Measurements from ENCODE around the gene DOK5. TPM values are rescaled to one million over a fixed set of nuclear protein-coding genes. Genes with fewer than 3 reads are reported as not detected.

The DOK5 gene
- total RNA-seq, 4 donors from 2014 or later = 0.55 to 48.6 (median 1.3) TPM; not detected in 1

DNA sequence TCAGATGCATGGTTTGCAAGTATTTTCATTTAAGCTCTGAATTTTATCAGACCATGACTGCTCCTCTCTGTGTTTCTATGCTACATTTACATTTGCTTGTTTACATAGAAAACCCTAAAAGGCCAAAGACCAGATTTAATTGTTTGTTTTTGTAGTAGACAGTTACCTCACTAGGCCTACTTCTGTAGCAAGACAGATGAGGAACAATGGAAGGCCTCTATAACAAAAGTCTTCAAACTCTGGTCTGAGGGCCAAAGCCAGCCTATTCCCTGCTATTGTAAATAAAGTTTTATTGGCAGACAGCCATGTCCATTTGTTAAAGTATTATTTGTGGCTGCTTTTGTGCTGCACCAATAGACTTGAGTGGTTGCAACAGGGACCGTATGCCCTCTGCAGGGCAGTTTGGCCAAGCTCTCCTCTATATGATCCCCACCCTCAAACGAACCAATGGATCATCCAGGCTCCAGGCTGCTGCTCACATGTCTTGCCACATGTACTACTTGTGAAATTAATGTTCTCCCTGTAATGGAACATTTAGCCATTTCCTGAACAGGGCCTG is 182.0 kb downstream of the DOK5 start:
- in situ Hi-C loops (cut with MboI; ENCODE audit: low pct_ligation_motif_present in 1 of 4, low pct_unique_long_range_greater_than_20kb in 1 of 4, low sequenced_read_pairs in 3 of 4) = no loop called here
- 56 to 58% methylated on average over 2 of the region's 2 CpGs for WGBS, 2 donors (ENCODE audit: low coverage in 1 of 2)
- no peak for DNase-seq
- Histone ChIP-seq H3K9me3 (no peaks in the 10 kb centered on the region), H3K36me3 (no peaks in the 10 kb centered on the region), H3K27me3 (peaks cover 7% of the 10 kb centered on the region), H3K4me1 (no peaks in the 10 kb centered on the region), H3K27ac (no peak overlapping the region), H3K4me3 (no peak overlapping the region)
- intact Hi-C loops (cut with DNase I; ENCODE audit: low total_unique reads) = no loop called here
- TF ChIP-seq POLR2A (IDR thresholded peaks at IDR 0.05) = no peak
- TF ChIP-seq EP300 (IDR thresholded peaks at IDR 0.05; ENCODE audit: low read depth) = no peak
- no peak for TF ChIP-seq POLR2AphosphoS5 (IDR thresholded peaks at IDR 0.05)
- TF ChIP-seq CTCF (IDR thresholded peaks at IDR 0.05) = no peak

GRCh38 chr20:54658525-54658924 is 183.1 kb downstream of the DOK5 start:
- in situ Hi-C loops (cut with MboI; ENCODE audit: low pct_ligation_motif_present in 1 of 4, low pct_unique_long_range_greater_than_20kb in 1 of 4, low sequenced_read_pairs in 3 of 4) = no loop called here
- Histone ChIP-seq H3K36me3 (no peaks in the 10 kb centered on the region), H3K27ac (no peak overlapping the region), H3K9me3 (no peaks in the 10 kb centered on the region), H3K4me3 (no peak overlapping the region), H3K4me1 (no peaks in the 10 kb centered on the region), H3K27me3 (no peaks in the 10 kb centered on the region)
- DNase-seq = no peak
- TF ChIP-seq POLR2AphosphoS5 (IDR thresholded peaks at IDR 0.05) = no peak
- WGBS, 2 donors (ENCODE audit: low coverage in 1 of 2) = 79 to 84% methylated on average over 3 to 5 of the region's 5 CpGs
- intact Hi-C loops (cut with DNase I; ENCODE audit: low total_unique reads) = no loop called here

- TF ChIP-seq CTCF (IDR thresholded peaks at IDR 0.05) (no peak), EP300 (IDR thresholded peaks at IDR 0.05; ENCODE audit: low read depth) (no peak), POLR2AphosphoS5 (IDR thresholded peaks at IDR 0.05) (no peak), POLR2A (IDR thresholded peaks at IDR 0.05) (no peak)
- no peaks in the 10 kb centered on the region for H3K36me3 ChIP-seq
- no peaks in the 10 kb centered on the region for H3K9me3 ChIP-seq
- 35 to 61% methylated on average over 3 of the region's 3 CpGs for WGBS, 2 donors (ENCODE audit: low coverage in 1 of 2)
- in situ Hi-C loops (cut with MboI; ENCODE audit: low pct_ligation_motif_present in 1 of 4, low pct_unique_long_range_greater_than_20kb in 1 of 4, low sequenced_read_pairs in 3 of 4) (no loop called here), intact Hi-C loops (cut with DNase I; ENCODE audit: low total_unique reads) (no loop called here)
- no peak overlapping the region for H3K27ac ChIP-seq
- no peak overlapping the region for H3K4me3 ChIP-seq
- no peak for DNase-seq
- H3K27me3 ChIP-seq = no peaks in the 10 kb centered on the region
- H3K4me1 ChIP-seq = no peaks in the 10 kb centered on the region
These were observed 185.9 kb downstream of the DOK5 start for GRCh38 chr20:54661265-54661664.

DNA sequence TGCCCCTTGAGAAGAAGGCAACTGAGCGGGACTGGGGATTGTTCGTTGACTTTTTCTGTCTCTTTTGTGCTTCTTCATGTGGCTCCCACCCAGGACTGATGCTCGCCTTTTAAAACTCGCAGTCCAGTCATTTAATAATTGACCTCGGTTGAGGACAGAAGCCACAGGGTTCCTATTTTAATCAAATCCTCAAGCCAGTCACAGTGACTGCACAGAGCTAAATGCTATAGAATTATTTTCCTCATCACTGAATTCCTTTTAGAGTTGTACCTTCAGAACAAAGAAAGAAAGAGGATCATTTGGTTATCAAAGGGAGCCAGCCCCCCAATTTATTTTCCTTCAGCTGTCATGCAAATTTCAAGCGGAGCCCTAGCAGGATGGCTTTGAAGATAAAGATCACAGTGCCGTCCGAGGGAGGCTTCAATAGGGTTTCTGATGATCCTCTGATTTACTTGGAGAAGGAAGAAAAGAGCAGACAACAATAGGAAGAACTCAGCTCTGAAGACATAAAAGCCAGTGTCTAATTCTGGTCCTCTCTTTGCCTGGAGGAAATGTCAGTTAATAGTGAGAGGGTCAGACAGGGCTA is 186.6 kb downstream of the DOK5 start:
- no peak for DNase-seq
- 71 to 81% methylated on average over 7 to 8 of the region's 8 CpGs for WGBS, 2 donors (ENCODE audit: low coverage in 1 of 2)
- Histone ChIP-seq H3K36me3 (no peaks in the 10 kb centered on the region), H3K4me1 (no peaks in the 10 kb centered on the region), H3K4me3 (no peak overlapping the region), H3K9me3 (no peaks in the 10 kb centered on the region), H3K27me3 (no peaks in the 10 kb centered on the region), H3K27ac (no peak overlapping the region)
- TF ChIP-seq EP300 (IDR thresholded peaks at IDR 0.05; ENCODE audit: low read depth) (no peak), CTCF (IDR thresholded peaks at IDR 0.05) (no peak), POLR2A (IDR thresholded peaks at IDR 0.05) (no peak), POLR2AphosphoS5 (IDR thresholded peaks at IDR 0.05) (no peak)
- in situ Hi-C loops (cut with MboI; ENCODE audit: low pct_ligation_motif_present in 1 of 4, low pct_unique_long_range_greater_than_20kb in 1 of 4, low sequenced_read_pairs in 3 of 4) (no loop called here), intact Hi-C loops (cut with DNase I; ENCODE audit: low total_unique reads) (no loop called here)

DNA sequence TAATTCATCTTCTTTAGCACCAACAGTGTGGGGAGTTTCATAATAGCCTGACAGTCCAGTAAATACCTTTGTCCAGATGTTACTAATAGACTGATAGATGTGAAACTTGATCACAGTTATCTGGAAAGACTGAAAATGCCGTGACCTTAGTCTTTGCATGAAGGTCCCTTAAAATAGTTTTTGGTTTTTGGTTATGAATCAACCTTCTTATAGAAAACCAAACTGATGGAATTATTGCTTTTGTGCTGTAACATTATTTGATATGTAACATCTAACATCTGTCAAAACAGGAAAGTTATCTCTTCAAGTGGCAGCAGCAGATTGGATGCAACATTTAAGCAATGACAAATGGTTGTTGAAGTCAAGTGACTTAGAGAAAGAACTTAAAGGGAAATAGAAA is 190.4 kb downstream of the DOK5 start:
- Histone ChIP-seq H3K9me3 (no peaks in the 10 kb centered on the region), H3K36me3 (no peaks in the 10 kb centered on the region), H3K27ac (no peak overlapping the region), H3K4me3 (no peak overlapping the region), H3K4me1 (no peaks in the 10 kb centered on the region), H3K27me3 (no peaks in the 10 kb centered on the region)
- TF ChIP-seq EP300 (IDR thresholded peaks at IDR 0.05; ENCODE audit: low read depth) (no peak), CTCF (IDR thresholded peaks at IDR 0.05) (no peak), POLR2AphosphoS5 (IDR thresholded peaks at IDR 0.05) (no peak), POLR2A (IDR thresholded peaks at IDR 0.05) (no peak)
- in situ Hi-C loops (cut with MboI; ENCODE audit: low pct_ligation_motif_present in 1 of 4, low pct_unique_long_range_greater_than_20kb in 1 of 4, low sequenced_read_pairs in 3 of 4) = no loop called here
- DNase-seq = no peak
- 83 to 88% methylated on average over 1 of the region's 1 CpG for WGBS, 2 donors (ENCODE audit: low coverage in 1 of 2)
- intact Hi-C loops (cut with DNase I; ENCODE audit: low total_unique reads) = no loop called here
